Cardiac muscle cell (in vitro differentiated cells and primary cell): ENCODE results near the gene DST. TPM values are rescaled to one million over a fixed set of nuclear protein-coding genes. Genes with fewer than 3 reads are reported as not detected.
"Not testable (repeated sequence)": the region's sequence is repeated elsewhere in the genome, so short reads cannot be mapped to it uniquely, and the experiment has no call there.

Experiments
- DNase-seq, 2 donors: peaks; one replicate each; pipeline versions ENCODE4 v3.0.0 to v3.0.0-alpha.2; 2010 to 2017; ENCODE audit warnings: low read depth in 1 of 2, low spot score in 1 of 2
- H3K27ac ChIP-seq: fragments of 200-600 bp; sonication (generic); 2 replicates; pipeline ENCODE4 v1.5.1; 2016
- H3K27me3 ChIP-seq: fragments of 200-600 bp; sonication (generic); 2 replicates; pipeline ENCODE4 v1.6.0; 2016; ENCODE audit warnings: control low read depth
- H3K36me3 ChIP-seq: fragments of 200-600 bp; sonication (generic); 2 replicates; pipeline ENCODE4 v1.5.1; 2016; ENCODE audit warnings: control low read depth
- H3K4me1 ChIP-seq: fragments of 200-600 bp; sonication (generic); 2 replicates; pipeline ENCODE4 v1.8.1; 2017; ENCODE audit warnings: low read depth, mild to moderate bottlenecking, mixed run types
- H3K4me3 ChIP-seq: fragments of 200-600 bp; sonication (generic); 2 replicates; pipeline ENCODE4 v1.5.1; 2016; ENCODE audit warnings: mild to moderate bottlenecking
- H3K9me3 ChIP-seq: fragments of 200-600 bp; sonication (generic); 2 replicates; pipeline ENCODE4 v1.5.1; 2017; ENCODE audit warnings: low read depth, mild to moderate bottlenecking, control low read depth
- polyA plus RNA-seq: library from polyadenylated mRNA; unstranded; fragments of >200 nt; fragmentation: Nextera tagmentation; extraction: Ambion mirVana; gene quantifications from 2 replicates; pipeline ENCODE4 v1.2.1, GENCODE V29; 2016
- total RNA-seq: library from RNA; depleted of rRNA; stranded (reverse); fragments of >200 nt; gene quantifications from 2 replicates; pipeline ENCODE4 v1.2.3, GENCODE V29; 2016
- TF ChIP-seq, protein P1 (sequence below): IDR thresholded peaks from 2 replicates; pipeline ENCODE4 v1.5.1; 2012; ENCODE audit warnings: low read depth, mild to moderate bottlenecking, low read length

Gene DST
- total and polyA plus RNA-seq, 2 experiments from 2014 or later, result 31.7 to 82.1 TPM

DNA sequence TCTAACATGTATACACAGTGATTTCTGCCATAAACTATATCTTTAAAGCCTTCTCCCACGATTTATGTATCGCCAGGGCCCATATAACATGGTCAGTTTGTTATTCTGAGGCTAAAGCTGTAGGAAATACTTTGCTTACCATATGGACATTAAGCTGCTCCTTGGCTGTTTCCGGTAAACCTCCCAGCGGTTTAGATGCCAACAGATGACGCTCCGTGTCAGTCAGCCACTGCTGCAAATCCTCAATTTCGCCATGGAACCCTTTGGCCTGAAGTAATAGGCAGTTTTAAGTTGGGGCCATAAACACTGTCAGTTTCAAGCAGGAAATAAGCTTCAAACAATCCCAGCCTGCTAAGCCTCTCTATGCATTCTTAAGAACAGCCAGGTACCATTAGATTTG lies 145.4 kb downstream of the DST start:
- TF ChIP-seq, protein P1, sequence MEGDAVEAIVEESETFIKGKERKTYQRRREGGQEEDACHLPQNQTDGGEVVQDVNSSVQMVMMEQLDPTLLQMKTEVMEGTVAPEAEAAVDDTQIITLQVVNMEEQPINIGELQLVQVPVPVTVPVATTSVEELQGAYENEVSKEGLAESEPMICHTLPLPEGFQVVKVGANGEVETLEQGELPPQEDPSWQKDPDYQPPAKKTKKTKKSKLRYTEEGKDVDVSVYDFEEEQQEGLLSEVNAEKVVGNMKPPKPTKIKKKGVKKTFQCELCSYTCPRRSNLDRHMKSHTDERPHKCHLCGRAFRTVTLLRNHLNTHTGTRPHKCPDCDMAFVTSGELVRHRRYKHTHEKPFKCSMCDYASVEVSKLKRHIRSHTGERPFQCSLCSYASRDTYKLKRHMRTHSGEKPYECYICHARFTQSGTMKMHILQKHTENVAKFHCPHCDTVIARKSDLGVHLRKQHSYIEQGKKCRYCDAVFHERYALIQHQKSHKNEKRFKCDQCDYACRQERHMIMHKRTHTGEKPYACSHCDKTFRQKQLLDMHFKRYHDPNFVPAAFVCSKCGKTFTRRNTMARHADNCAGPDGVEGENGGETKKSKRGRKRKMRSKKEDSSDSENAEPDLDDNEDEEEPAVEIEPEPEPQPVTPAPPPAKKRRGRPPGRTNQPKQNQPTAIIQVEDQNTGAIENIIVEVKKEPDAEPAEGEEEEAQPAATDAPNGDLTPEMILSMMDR, result no peak
- peaks cover 35% of the 10 kb centered on the region for H3K36me3 ChIP-seq
- H3K9me3 ChIP-seq, result no peaks in the 10 kb centered on the region
- no peaks in the 10 kb centered on the region for H3K4me1 ChIP-seq
- H3K27ac ChIP-seq, result no peak overlapping the region
- DNase-seq, result no peak
- H3K27me3 ChIP-seq, result no peaks in the 10 kb centered on the region
- no peak overlapping the region for H3K4me3 ChIP-seq

DNA sequence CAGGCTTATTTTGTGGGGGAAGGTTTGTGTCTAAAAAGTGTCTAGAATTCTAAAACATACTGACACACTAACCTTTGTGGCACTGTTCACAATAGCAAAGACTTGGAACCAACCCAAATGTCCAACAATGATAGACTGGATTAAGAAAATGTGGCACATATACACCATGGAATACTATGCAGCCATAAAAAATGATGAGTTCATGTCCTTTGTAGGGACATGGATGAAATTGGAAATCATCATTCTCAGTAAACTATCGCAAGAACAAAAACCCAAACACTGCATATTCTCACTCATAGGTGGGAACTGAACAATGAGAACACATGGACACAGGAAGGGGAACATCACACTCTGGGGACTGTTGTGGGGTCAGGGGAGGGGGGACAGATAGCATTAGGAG lies 146.0 kb downstream of the DST start:
- not testable (repeated sequence) for DNase-seq, H3K27me3 ChIP-seq, H3K9me3 ChIP-seq, H3K4me3 ChIP-seq, H3K4me1 ChIP-seq, H3K27ac ChIP-seq
- peaks cover 37% of the 10 kb centered on the region for H3K36me3 ChIP-seq

DNA sequence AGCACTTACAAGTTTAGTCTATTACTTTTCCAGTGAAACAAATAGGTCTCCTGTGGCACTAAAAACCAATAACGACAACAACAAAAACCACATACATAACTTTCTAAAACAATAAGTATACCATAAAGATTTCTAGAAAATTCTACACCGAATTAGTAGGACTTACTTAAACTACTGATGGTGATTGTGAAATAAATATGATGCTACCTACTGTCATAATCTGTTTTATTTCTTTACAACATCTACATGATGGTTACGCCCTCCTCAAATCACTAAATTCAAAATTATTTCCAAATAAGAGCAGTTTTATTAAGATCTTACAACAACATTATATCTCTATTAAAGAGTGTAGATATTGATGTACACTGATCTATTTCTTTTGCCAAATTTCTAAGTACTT lies 147.0 kb downstream of the DST start:
- H3K27ac ChIP-seq, result no peak overlapping the region
- no peaks in the 10 kb centered on the region for H3K9me3 ChIP-seq
- H3K4me3 ChIP-seq, result no peak overlapping the region
- no peak for DNase-seq
- peaks cover 30% of the 10 kb centered on the region for H3K36me3 ChIP-seq
- H3K27me3 ChIP-seq, result no peaks in the 10 kb centered on the region
- no peaks in the 10 kb centered on the region for H3K4me1 ChIP-seq
- TF ChIP-seq, protein P1, result no peak

DNA sequence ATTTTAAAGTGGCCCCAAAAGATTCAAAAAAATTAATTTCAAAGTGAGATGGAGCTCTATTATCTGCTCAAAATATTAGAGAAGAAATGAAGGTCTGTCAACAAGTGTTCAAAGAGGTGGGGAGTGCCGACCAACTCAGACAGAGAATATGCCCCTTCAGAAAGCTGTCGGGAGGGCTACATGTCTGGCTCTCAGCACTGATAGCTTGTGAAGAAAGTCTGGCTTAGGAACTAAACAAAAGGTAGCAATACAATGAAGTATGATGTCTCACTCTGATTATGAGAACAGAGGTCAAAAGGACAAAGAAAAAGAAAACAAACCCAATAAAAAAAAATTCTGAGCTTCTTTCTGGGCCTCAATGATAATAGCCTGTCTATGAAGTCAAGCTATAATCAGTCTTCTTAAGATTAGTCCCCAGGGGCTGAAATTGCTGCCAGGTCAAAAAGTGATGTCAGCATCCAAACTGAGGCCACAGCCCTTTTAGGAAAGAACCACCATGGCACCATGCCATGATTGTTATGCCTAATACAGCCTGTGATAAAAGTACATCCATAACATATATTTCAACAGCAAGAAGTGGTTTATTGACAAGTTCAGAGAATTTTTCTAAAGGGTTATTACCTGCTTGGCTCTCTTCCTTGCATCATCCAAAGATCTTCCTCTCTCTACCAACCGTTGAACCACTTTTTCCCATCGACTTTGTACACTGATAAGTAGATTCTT lies 150.9 kb downstream of the DST start:
- H3K36me3 ChIP-seq, result peaks cover 25% of the 10 kb centered on the region
- H3K27ac ChIP-seq, result no peak overlapping the region

DNA sequence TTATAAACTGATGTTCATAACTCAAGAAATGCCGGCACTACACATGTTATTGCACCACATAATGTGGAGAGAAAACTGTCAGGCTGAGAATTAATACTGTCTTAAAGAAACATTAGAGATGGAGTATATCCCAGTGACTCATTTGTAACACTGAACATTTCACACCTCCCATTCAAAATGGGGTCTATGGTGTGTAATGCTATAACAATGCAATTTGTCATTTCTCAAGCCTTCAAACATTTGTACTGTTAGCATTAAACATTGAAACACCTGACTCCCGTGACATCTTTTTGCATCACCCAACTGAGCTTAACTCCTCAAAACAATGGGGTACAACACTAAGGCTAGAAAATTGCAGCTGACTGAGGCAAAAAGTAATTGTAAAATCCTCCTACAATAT lies 151.7 kb downstream of the DST start:
- Histone ChIP-seq H3K9me3 (no peaks in the 10 kb centered on the region), H3K27me3 (no peaks in the 10 kb centered on the region), H3K4me1 (no peaks in the 10 kb centered on the region), H3K4me3 (no peak overlapping the region), H3K27ac (no peak overlapping the region), H3K36me3 (peaks cover 28% of the 10 kb centered on the region)
- peak in 1 of 2 donors; percentile 43 for DNase-seq
- TF ChIP-seq, protein P1, result no peak

More for the DNA sequence above, 150.9 kb downstream of the DST start:
- H3K9me3 ChIP-seq, result no peaks in the 10 kb centered on the region
- TF ChIP-seq, protein P1, result no peak
- no peak overlapping the region for H3K4me3 ChIP-seq
- peak in 1 of 2 donors; percentile 50 for DNase-seq
- no peaks in the 10 kb centered on the region for H3K4me1 ChIP-seq
- H3K27me3 ChIP-seq, result no peaks in the 10 kb centered on the region

DNA sequence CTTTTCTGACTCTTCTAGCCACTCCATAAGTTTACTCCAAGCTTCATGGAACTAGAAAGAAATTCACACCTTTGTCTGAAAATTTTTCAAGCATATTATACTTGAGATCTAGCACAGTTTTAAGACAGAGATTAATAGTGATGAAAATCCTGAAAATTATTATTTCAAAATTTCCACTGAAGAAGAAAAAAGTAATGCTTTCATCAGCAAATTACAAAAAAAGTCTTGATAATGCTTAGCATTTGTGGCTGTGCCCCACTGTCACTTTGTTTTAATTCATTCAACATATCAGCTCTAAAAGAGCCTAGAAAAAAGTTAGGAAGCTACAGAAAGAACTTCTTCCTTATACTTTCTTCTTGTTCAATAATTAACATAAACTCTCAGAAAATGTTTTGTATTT lies 153.1 kb downstream of the DST start:
- no peak overlapping the region for H3K27ac ChIP-seq
- no peak for DNase-seq
- no peaks in the 10 kb centered on the region for H3K9me3 ChIP-seq
- no peak overlapping the region for H3K4me3 ChIP-seq
- TF ChIP-seq, protein P1, result no peak
- no peaks in the 10 kb centered on the region for H3K27me3 ChIP-seq
- H3K4me1 ChIP-seq, result no peaks in the 10 kb centered on the region
- peaks cover 36% of the 10 kb centered on the region for H3K36me3 ChIP-seq
